HG02798 (cell line): ENCODE measurements around the gene EZR.
A peak's percentile ranks its signal among the peaks of the same experiment; 100 is the strongest.

Experiments
- ATAC-seq: cut with Tn5 transposase; IDR thresholded peaks from one replicate; pipeline ENCODE4 v1.9.1; 2021; ENCODE audit warnings: mild to moderate bottlenecking; ENCODE audit not compliant: unreplicated experiment, poor library complexity

EZR gene

DNA sequence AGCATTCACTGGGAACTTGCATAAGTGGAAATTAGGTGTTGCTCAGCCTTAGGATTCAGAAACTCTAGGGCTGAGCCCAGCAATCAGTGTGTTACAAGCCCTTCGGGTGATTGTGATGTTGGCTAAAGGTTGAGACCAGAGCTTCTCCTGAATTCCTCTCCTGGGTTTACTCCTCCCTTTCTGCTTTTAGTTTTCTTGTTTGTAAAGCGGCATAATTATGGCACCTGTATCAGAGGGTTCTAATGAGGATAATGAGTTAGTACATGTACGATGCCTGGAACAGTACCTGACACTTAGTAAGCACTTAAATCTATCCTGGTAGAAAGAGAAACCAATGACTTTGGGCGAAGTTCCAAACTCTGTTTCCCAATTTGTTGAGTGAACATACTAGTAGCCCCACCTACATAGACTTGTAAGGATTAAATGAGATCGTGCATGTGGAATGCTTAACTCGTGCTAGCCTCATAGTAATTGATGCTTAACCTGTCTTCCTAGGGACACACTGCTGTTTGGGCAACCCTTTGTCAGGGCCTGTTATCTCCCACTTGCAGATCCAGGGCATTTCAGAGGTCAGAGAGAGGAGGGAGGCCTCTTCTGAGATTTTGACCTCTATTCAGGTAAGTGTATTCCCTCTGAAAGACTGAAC lies 932 bp upstream of the EZR start:
- ATAC-seq = no peak

DNA sequence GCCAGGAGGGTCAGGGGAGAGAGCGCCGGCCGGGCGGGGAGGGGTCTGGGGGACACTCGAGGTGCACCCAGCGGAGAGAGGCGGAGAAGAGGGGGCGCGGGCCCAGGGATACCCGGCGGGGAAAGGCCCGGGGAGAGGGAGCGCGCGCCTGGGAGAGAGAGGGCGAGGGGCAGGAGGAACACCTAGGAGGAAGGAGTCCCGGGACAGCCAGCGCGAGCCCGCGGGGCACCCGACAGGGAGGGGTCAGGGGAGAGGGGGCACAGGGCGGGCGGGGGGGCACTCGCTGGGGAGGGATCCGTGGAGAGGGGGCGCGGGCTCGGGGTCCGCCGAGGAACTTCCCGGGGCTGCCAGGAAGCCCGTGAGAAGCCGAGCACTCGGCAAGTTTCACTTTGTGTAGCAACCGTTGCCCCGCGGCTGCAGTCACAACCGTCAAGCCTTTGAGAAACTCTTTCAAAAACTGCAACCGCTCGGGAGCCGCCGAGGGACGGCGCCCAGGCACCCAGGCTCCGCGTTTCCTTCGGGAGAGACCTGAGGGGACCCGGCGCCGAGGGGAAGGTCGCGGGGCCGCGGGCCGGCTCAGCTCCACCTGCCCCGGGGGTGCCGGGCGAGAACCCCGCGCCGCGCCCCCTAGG lies 471 bp downstream of the EZR start:
- peak; percentile 29 for ATAC-seq

DNA sequence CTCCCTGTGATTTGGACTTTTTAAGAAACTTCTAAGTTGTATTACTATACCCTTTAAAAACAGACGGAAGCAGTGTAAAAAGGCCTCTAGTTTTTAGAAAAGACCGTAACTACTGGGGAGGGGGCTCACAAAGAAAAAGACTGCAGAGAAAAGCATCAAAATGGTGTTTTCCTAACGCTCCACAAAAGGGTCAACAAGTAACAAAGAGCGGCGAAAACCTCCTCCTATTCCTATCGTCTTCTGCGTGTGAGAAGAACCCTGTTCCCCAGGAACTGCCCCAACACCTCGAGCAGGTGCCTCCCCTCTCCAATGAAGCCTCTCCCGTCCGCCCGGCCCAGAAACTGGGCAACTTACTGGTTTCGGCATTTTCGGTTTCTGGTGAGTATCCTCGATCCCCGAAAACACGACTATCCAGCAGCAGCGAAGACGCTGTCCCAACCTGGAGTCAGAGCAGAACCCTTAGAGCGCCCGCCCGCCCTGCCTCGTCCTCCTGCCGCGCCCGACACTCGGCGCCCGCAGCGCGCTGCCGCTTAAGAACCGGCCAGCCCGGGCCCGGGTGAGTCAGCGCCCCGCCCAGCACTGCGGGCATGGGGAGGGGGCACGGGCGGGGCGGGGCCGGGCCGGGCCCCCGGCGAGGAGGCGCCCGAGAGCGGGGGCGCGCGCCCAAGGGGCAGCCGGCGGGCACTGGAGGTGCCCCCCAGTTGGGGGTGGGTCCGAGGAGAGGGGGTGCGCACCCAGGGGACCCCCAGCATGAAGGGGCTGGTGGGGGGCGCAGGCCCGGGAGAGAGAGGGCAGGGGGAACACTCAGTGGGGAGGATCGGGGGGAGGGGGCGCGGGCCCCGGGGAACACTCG lies 1.2 kb downstream of the EZR start:
- peak; percentile 43 for ATAC-seq

DNA sequence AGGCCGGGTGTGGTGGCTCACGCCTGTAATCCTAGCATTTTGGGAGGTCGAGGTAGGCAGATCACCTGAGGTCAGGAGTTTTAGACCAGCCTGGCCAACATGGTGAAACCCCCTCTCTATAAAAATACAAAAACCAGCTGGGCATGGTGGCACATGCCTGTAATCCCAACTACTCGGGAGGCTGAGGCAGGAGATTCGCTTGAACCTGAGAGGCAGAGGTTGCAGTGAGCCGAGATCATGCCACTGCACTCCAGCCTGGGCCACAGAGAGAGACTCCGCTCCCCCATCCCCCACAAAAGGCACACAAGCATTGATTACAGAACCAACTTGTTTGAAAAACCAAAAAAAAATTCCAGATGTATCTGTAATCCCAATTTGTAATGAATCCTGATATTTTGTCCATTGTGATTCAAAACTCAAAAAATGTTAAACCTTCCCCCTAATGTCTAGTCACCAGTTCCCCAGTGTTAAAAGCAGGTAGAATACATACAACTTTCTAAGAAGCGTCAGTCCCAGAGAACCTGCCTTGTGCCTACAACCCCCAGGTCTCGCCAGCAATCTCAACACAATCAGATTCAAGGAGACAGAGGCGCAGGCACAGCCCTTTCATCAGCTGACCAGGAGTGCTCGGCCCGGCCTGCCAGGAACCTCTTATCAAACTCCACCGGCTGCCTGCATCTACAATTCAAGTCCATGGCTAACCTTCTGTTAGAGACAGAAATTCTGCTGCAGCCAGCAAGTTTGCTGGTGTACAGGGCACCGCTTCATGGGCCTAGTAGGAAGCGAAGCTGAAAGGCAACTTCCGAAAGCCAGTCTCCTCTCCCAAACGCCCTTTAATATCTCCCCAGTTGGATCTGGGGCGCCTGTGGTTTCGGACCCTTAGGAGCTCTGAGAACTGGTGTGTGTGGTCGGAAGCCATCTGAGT lies 2.1 kb downstream of the EZR start:
- ATAC-seq = no peak

DNA sequence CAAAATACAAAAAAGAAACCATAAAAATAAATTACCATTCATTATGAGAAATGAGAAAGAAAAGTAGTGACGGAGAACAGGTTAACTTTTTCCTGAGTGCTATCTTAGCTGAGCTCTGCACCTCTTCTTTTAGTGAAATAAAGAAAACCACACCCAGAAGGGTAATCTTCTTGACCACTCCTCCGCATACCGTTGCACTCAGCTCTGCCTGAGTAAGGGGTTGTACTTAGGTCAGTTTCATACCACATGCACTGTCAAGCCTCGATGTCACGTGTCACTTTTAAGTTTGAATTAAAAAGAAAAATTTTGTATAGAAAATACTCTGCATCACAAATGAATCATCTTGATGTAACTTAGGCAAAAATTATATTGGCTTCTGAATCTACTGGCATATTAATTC lies 2.8 kb downstream of the EZR start:
- no peak for ATAC-seq

DNA sequence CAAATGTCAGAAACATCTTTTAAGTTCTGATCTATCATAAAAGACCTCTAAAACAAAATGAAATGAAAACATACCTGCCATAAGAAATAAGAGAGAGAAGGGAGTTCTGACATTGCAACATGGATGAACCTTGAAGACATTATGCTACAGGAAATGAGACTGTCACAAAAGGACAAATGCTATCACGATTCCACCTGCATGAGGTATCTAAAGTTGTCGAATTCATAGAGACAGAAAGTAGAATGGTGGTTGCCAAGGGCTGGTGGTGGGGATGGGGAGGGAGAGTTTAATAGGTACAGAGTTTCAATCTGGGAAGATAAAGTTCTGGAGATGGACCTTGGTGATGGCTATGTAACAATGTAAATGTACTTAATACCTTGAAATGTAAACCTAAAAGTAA lies 3.3 kb downstream of the EZR start:
- no peak for ATAC-seq

DNA sequence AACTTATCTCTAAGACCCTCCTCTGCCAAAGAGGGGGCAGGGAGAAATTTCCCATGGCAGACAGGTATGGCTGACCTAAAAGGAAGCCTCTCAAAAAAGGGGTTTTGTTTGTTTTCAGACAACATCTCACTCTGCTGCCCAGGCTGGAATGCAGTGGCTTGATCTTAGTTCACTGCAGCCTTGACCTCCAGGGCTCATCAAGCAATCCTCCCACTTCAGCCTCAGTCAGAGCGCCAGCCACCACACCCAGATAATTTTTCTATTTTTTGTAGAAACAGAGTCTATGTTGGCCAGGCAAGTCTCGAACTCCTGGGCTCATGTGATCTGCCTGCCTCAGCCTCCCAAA lies 3.8 kb downstream of the EZR start:
- ATAC-seq = no peak

DNA sequence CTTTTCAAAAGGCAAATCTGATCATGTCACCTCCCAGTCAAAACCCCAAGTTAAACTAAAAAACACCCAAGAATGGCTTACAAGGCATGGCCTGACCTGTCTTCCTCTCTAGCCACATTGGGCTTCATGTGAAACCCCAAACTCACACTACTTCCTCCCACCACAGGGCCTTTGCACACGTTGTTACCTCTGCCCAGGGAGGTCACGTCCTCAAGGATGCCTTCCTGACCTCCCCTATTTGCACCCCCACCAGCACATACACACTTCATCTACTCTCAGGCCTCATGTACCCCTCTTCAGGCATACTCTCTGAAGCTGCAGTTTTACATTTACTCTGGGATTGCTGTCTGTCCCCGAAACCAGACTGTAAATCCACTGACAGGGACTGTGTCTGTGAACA lies 6.1 kb downstream of the EZR start:
- no peak for ATAC-seq

DNA sequence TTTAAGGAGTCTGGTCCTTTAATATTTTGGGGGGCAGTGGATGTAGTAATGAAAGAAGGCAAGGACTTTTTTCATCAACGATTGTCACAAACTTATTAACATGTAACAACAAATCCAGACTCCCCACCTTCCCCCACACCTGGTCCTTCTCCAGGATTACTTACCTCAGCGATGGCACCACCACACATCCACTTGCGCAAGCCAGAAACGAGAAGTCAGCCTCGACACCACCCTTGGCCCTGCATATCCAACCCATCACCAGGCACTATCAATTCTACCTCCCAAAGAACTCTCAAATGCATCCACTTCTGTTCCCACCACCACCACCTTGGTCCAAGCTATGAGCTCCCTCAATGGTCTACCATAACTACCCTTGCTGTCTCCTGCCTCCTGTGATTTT lies 6.6 kb downstream of the EZR start:
- ATAC-seq = no peak

DNA sequence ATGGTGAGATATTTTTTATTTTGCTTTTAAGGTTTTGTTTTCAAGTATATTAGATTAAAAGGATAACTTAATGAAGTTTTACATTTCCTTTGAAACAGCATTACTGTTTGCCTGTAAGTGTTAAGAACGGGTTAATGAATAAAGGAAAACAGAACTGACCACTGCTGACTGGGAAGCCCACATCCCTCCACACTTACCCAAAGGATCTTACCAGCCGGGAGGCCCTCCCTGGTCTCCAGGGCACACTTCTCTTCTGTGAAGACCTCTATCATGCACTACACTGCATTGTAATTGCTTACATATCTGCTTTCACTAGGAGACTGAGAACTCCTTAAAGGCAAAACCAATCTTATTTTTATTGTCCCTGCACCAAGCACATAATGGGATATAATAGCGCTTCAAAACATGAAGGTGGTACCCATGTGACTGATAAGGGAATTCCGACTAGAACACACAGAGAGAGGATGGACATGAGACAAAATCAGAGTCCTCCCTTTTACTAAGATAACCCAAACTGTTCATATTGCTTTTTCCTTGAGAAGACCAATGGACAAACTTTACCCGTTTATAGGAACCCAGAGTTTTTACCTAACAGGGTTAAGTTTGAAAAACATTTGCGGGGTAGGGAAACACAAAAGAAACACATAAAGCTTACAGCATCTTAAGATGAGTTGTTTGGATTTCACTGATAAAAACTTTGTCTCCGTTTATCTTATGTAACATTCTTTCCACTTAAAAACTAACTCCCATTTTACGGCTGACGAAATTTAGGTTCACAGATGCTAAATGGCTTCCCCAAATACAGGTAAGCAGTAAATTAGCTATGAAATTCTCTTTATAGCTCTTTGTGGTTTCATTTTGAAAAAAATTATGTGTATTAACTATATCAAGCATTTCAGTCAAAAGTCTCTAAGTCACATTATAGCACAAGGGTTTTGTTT lies 8.7 kb downstream of the EZR start:
- no peak for ATAC-seq

DNA sequence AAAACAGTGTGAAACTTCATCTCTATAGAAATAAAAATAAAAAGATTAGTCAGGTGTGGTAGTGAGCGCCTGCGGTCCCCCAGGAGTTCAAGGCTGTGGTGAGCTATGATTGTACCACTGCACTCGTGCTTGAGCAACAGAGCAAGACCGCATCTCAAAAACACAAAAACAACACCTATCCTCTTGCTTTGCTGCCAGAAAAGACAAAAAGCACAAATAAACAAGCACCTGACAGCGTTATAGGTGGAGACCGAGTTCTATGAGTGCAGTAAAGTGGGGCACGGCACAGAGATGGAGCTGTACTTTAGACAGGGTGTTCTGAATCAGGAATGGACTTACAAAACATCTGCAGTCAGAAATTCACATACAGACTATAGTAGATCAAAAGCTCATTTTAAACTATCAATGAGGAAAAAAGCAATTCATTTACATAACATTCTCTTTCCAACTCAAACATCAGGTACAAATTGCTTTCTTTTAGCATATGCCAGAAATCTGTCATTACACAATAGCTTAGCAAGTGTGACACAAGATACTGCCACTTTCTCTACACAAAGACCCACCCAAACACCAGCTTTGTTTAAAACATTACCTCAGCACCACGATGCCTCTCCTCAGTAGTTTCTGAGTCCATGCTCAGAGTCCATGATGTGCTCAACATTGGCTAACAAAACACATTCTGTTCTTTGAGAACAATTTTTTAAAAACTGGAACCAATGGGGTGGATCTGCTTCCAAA lies 10.1 kb downstream of the EZR start:
- peak; percentile 66 for ATAC-seq

DNA sequence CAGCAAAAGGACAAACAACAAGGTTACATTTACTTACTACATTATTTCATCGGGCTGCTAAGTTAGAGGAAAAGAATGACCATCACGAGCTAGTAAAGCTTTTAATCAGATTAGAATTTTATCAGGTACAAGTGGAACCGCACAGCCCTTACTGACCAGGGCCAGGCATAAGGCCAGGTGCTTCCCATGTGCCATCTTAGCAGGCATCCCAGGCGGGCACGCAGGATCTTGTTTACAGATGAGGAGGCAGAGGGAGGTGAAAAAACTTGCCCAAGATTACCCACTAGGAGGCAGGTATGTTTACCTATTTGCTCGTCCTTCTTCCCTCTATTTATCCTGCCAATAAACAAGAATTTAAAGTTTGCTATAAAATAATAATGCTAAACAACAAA lies 10.7 kb downstream of the EZR start:
- ATAC-seq = no peak

DNA sequence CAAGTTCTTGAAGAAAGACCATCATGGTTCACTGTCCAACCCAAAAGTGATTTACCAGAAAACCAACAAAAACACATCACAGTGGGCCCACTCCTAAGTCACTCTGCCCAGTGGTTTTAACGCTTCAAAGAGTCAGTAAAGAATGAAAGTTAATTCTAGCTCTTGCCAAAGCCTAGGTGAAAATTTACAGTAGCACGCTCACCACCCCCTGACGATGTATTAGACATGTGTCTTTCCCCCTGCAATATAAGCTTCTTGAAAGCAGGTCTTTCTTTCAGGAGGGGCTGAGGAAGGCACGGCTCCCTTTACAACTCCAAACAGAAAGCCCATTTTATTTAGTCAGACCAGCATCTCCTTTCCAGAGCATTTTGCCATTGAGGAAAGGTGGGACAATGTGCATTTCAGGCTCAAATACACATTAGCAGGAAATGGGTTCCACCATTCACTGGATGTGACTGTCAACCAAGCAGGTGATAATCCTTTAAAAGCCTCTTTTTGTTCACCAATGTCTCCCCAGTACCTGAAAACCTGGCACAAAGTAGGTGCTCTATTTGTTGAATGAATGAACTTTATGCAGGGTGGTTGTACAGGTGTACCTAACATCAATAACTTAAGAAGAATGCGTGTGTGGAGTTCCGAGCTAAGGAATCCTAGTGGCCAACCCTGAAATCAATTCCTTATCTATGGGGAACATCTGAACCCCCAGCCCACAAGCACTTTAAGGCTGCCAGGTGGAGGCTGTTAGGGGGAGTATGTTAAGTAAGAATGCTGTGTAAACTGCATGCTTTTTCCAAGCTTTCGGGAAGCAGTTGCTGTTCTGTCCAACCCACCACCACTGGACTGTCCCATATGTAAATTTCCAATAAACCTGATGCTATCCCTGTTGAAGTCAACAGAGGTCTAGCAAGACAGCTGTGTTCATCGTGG lies 11.4 kb downstream of the EZR start:
- no peak for ATAC-seq

DNA sequence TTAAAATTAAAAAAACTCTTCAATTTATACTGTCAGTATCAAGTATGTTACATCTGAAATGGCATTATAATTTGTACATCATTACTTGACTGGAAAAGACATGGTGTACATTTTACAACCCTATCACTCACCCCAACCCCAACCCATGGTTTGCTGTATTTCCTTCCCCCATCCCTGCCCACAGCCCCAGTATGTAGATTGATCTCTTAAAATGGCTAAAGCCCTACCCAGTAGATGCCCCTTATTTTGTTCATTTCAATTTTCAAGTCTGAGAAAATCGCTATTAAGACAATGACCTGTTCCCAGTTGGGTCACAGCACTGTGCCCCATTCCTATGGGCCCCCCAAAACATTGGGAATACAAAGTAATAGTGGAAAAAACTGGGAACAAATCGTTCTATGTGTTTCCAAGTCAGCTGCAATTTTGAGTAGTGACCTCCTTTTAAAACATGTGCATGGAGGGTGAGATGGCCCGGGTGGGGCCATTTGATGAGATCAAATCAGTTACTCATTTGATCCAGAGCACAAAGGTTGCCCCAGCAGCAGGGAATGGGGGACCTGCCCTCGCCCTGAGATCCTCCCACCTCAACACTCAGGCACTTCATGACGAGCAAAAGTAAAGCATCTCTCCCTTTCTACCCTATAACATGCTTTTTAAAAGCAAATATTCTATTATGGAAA lies 13.3 kb downstream of the EZR start:
- no peak for ATAC-seq

DNA sequence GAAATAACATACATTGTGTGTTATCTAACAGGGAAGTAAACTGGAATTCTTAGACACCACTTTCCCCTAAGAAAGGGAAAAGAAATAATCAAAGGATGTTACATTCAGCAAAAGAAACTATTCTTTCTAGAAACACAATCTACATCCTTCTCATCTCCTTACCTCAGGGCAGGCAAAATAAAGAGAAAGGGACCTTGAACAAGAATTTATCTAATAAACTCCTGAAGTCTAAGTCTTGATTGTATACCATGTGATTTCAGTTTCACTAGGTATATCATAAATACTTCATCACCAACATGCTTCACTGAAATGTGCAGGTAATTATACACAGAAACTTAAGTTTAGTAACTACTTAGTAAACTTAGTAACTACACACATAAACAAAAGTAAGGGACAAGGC lies 15.0 kb downstream of the EZR start:
- no peak for ATAC-seq

DNA sequence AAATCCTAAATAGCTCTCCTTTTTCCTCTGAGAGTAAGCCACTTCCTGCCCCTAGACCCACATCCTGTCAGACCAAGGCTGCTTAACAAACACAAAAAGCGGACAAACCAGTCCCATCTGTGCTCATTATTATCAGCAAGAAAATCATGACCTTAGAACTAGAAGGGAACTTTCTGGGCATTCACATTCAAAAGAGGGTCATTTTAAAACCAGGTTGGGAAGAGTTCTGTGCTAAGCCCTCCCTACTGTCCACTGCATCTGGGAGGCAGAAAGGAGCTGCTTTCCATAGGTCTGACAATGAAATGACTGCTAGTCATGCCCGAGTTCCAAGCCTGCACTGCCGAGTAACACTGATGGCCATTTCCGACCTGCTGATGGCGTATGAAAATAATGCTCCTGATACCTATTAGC lies 15.4 kb downstream of the EZR start:
- ATAC-seq = peak; percentile 49

DNA sequence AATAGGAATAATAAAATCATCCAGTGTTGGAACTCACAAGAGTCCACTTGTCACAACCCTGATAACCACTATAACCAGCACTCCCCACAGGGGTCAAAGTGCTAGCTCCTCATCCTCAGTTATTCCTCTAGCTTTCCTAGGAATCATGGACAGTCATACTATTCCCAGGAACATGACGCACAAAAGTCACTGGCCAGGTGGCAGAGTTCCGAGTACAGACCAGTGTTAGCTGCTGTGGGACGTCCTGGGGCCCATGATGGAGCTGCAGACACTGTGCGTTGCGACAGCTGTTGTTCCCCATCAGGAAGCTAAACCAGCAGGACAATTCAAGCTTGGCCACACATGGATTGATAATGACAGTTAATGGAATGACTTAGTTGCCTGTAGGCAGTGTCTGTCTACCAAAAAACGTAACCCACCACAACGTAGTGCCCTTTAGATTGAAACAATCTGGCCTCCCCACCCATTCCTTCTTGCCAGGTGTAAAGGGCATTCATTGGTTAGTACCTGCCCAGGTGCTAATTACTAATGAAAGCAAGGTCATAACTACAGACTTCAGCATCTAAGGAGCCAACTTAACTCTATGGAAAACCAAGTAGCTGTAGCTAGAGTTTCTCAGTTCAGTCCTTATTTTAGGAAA lies 17.4 kb downstream of the EZR start:
- ATAC-seq = no peak
